OCI-LY7 (cell line): ENCODE data around the gene DTNA. TPM values are rescaled to one million over a fixed set of nuclear protein-coding genes. Genes with fewer than 3 reads are reported as not detected.

Experiments used
- BruUV-seq: library from RNA; stranded (reverse); fragments of 400-500 nt; replicated peaks from 2 replicates; lab custom pipeline; 2021; lab: Mats Ljungman, UMichigan
- CTCF ChIA-PET: fragments of 300-600 bp; sonication (Branson Sonifier 250); formaldehyde crosslinking; loops from one replicate; lab custom pipeline; 2022; ENCODE audit warnings: antibody characterized with exemption; ENCODE audit not compliant: unreplicated experiment; lab: Charles Lee
- POLR2A ChIA-PET: fragments of 300-600 bp; sonication (Branson Sonifier 250); formaldehyde crosslinking; loops from one replicate; lab custom pipeline; 2022; ENCODE audit warnings: antibody characterized with exemption; lab: Charles Lee
- DNase-seq: peaks from one replicate; pipeline ENCODE4 v3.0.0-alpha.2; 2015; ENCODE audit warnings: low spot score
- H2AFZ ChIP-seq: fragments of 200-600 bp; sonication (generic), shearing (Covaris generic); 2 replicates; pipeline ENCODE4 v1.6.1; 2014; ENCODE audit warnings: mild to moderate bottlenecking, antibody characterized with exemption, low read length, moderate library complexity
- H3K27ac ChIP-seq: fragments of 200-600 bp; sonication (generic); 2 replicates; pipeline ENCODE4 v1.5.1; 2014; ENCODE audit warnings: mixed run types, low read depth, mild to moderate bottlenecking, moderate library complexity, low read length, inconsistent platforms; ENCODE audit not compliant: poor library complexity, severe bottlenecking
- H3K36me3 ChIP-seq: fragments of 200-600 bp; sonication (generic); 2 replicates; pipeline ENCODE4 v1.6.1; 2014; ENCODE audit warnings: mild to moderate bottlenecking, antibody characterized with exemption, low read length, moderate library complexity, mixed read lengths; ENCODE audit not compliant: insufficient read depth
- H3K4me1 ChIP-seq: fragments of 200-600 bp; sonication (generic); 2 replicates; pipeline ENCODE4 v1.5.1; 2014; ENCODE audit warnings: mild to moderate bottlenecking, low read length; ENCODE audit not compliant: insufficient read depth, poor library complexity, severe bottlenecking
- H3K4me2 ChIP-seq: fragments of 200-600 bp; sonication (generic); 2 replicates; pipeline ENCODE4 v1.6.1; 2014; ENCODE audit warnings: mild to moderate bottlenecking, low read length
- H3K4me3 ChIP-seq: fragments of 200-600 bp; sonication (generic); 2 replicates; pipeline ENCODE4 v1.5.1; 2014; ENCODE audit warnings: mild to moderate bottlenecking, low read depth, low read length; ENCODE audit not compliant: poor library complexity, severe bottlenecking
- H3K79me2 ChIP-seq: fragments of 200-600 bp; sonication (generic); 2 replicates; pipeline ENCODE4 v1.6.1; 2016; ENCODE audit warnings: low read depth, mild to moderate bottlenecking, low read length, moderate library complexity, mixed read lengths; ENCODE audit not compliant: insufficient read depth
- H3K9me2 ChIP-seq: fragments of 200-600 bp; sonication (generic); 2 replicates; pipeline ENCODE4 v1.6.1; 2016; ENCODE audit warnings: mild to moderate bottlenecking, low read length, mixed read lengths; ENCODE audit not compliant: insufficient read depth
- H3K9me3 ChIP-seq: fragments of 200-600 bp; sonication (generic); 2 replicates; pipeline ENCODE4 v1.6.1; 2014; ENCODE audit warnings: mild to moderate bottlenecking, mixed run types, low read length, mixed read lengths
- H4K20me1 ChIP-seq: fragments of 200-600 bp; sonication (generic); 2 replicates; pipeline ENCODE4 v1.6.1; 2014; ENCODE audit warnings: mild to moderate bottlenecking, antibody characterized with exemption, low read length, moderate library complexity, mixed read lengths; ENCODE audit not compliant: insufficient read depth
- EZH2phosphoT487 ChIP-seq: fragments of 200-600 bp; sonication (generic); IDR thresholded peaks from 2 replicates; pipeline ENCODE4 v1.6.1; 2018; ENCODE audit warnings: low read depth, borderline replicate concordance, mild to moderate bottlenecking, mixed run types, antibody characterized with exemption, low read length, moderate library complexity, mixed read lengths
- intact Hi-C: fragments of 100-400 bp; cut with micrococcal nuclease; formaldehyde crosslinking; loops from one replicate; pipeline ENCODE4 v1.10.0; 2022; ENCODE audit not compliant: unreplicated experiment
- total RNA-seq, 2 experiments: library from RNA; depleted of rRNA in 1 of 2; stranded (reverse); fragments of >200 nt in 1 of 2; shearing (Covaris generic) in 1 of 2; gene quantifications; 2 replicates each; pipeline ENCODE4 v1.2.3, GENCODE V29; 2014 to 2022
- TF ChIP-seq, protein P1 (sequence below): fragments of 200-600 bp; sonication (generic); conservative IDR thresholded peaks from 2 replicates; pipeline ENCODE4 v1.5.1; 2014; ENCODE audit warnings: mild to moderate bottlenecking, antibody characterized with exemption, low read length, moderate library complexity, mixed read lengths

Gene DTNA
- total RNA-seq, 2 experiments from 2014 or later: 0.16 TPM; not detected in 1

DNA sequence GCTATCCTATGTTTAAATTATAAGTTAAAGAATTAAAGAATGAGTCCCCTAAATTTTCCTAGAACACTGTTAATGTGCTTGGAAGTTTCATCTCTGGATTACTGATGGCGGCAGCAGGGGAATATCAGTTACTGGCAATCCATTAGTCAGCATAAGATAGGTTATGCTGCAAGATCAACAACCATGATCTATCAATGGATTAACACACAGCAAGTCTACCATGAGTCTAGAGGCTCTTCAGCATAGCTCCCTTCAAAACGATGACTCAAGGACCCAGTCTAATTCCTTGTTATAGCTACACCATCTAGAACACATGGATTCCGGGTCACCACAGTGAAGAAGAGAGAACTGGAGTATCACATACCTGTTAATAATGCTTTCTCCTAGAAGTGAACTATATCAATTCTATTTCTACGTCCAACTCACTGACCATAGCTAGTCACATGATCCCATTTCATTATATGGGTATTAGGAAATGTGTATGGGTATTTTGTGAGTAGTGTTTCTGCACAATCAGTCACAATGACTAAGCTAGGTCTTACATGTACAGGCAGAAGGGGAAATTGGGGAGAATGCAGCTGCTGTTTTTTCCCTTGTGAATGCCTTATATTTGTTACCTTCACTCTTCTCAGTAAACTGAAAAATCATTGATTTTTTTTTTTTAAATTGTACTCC lies 222.8 kb downstream of the DTNA start:
- intact Hi-C loops: no loop called here
- Histone ChIP-seq H3K79me2 (no peaks in the 10 kb centered on the region), H3K4me2 (no peak overlapping the region), H3K36me3 (no peaks in the 10 kb centered on the region), H3K4me1 (no peaks in the 10 kb centered on the region), H3K9me3 (no peaks in the 10 kb centered on the region), H3K9me2 (no peaks in the 10 kb centered on the region), H2AFZ (no peak overlapping the region), H4K20me1 (no peaks in the 10 kb centered on the region), H3K4me3 (no peak overlapping the region), H3K27ac (no peak overlapping the region)
- DNase-seq: no peak
- no TSS peak for BruUV-seq
- ChIA-PET CTCF (no interaction called here), POLR2A (no interaction called here)
- TF ChIP-seq EZH2phosphoT487: no peak
- TF ChIP-seq, protein P1, sequence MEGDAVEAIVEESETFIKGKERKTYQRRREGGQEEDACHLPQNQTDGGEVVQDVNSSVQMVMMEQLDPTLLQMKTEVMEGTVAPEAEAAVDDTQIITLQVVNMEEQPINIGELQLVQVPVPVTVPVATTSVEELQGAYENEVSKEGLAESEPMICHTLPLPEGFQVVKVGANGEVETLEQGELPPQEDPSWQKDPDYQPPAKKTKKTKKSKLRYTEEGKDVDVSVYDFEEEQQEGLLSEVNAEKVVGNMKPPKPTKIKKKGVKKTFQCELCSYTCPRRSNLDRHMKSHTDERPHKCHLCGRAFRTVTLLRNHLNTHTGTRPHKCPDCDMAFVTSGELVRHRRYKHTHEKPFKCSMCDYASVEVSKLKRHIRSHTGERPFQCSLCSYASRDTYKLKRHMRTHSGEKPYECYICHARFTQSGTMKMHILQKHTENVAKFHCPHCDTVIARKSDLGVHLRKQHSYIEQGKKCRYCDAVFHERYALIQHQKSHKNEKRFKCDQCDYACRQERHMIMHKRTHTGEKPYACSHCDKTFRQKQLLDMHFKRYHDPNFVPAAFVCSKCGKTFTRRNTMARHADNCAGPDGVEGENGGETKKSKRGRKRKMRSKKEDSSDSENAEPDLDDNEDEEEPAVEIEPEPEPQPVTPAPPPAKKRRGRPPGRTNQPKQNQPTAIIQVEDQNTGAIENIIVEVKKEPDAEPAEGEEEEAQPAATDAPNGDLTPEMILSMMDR: no peak

DNA sequence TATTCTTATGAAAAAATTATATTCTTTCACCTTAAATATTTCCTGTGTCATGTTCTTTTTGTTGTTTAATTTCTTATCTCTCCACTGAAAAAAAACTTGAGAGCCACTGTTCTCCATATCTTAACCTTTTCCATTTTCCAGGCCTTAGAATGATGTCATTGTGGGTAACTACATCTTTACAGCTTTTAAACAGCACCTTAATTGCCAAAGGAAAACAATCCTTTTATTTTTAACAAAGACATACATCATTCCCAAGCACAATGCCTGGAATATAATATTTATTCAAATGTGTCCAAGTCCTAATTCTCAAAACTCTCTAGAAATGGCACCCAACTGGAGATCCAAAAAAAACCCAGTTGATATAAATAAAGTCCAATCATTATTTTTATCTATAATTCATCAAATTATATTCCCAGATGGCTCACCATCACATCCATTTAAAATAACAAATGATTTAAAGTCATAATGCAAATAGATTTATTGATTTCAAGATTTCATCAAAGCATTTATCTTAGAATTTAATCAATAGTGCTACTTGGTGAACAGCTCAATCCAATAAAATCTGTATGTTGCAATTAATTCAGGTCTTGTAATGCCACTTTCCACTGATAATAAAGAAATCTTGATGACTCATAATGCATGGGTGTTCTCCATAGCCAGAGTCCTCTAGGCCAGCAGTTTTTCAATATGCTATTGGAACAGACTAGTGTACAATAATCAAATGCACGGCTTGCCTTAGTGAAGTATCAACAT lies 224.0 kb downstream of the DTNA start:
- BruUV-seq: no TSS peak
- intact Hi-C loops: no loop called here
- POLR2A ChIA-PET: no interaction called here
- H3K36me3 ChIP-seq: no peaks in the 10 kb centered on the region
- DNase-seq: no peak
- H3K9me3 ChIP-seq: no peaks in the 10 kb centered on the region
- H3K9me2 ChIP-seq: no peaks in the 10 kb centered on the region
- H3K79me2 ChIP-seq: no peaks in the 10 kb centered on the region
- no peak overlapping the region for H3K27ac ChIP-seq
- no peak for TF ChIP-seq EZH2phosphoT487
- TF ChIP-seq, protein P1: no peak
- H2AFZ ChIP-seq: no peak overlapping the region
- H3K4me3 ChIP-seq: no peak overlapping the region
- CTCF ChIA-PET: no interaction called here
- H3K4me1 ChIP-seq: no peaks in the 10 kb centered on the region
- no peak overlapping the region for H3K4me2 ChIP-seq
- H4K20me1 ChIP-seq: no peaks in the 10 kb centered on the region

DNA sequence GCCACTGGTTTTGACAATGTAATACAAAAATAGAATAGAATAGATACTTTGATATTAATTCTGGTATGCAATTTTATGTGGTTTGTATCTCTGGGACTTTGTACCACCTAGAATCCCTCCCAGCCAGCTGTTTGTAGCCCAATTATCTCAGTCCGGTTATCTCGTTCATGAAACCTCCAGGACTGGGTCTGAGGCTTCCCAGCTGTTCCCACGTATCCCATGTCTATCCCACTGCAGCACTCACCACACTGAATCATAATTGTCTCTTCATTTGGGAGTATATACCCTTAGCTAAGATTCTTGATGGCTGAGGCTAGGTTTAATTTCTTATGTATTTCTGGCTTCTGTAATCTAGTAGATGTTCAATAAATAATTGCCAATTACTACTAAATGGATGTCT lies 226.7 kb downstream of the DTNA start:
- intact Hi-C loops: no loop called here
- no peak overlapping the region for H3K27ac ChIP-seq
- H3K9me3 ChIP-seq: no peaks in the 10 kb centered on the region
- ChIA-PET POLR2A (no interaction called here), CTCF (no interaction called here)
- no peaks in the 10 kb centered on the region for H3K79me2 ChIP-seq
- H3K9me2 ChIP-seq: no peaks in the 10 kb centered on the region
- H3K36me3 ChIP-seq: no peaks in the 10 kb centered on the region
- no peak for TF ChIP-seq EZH2phosphoT487
- TF ChIP-seq, protein P1: no peak
- H3K4me3 ChIP-seq: no peak overlapping the region
- DNase-seq: no peak
- no peaks in the 10 kb centered on the region for H3K4me1 ChIP-seq
- H4K20me1 ChIP-seq: no peaks in the 10 kb centered on the region
- H2AFZ ChIP-seq: no peak overlapping the region
- BruUV-seq: no TSS peak
- no peak overlapping the region for H3K4me2 ChIP-seq
